SH-SY5Y (cell line): ENCODE measurements around the gene ELF2.

ENCODE experiments used
- GATA2 ChIP-seq: IDR thresholded peaks from 2 replicates; pipeline ENCODE4 v1.6.1; 2011; ENCODE audit warnings: mild to moderate bottlenecking, low read depth, low read length
- GATA3 ChIP-seq: IDR thresholded peaks from 2 replicates; pipeline ENCODE4 v1.6.1; 2011; ENCODE audit warnings: low read depth, mild to moderate bottlenecking, low read length, moderate library complexity

DNA sequence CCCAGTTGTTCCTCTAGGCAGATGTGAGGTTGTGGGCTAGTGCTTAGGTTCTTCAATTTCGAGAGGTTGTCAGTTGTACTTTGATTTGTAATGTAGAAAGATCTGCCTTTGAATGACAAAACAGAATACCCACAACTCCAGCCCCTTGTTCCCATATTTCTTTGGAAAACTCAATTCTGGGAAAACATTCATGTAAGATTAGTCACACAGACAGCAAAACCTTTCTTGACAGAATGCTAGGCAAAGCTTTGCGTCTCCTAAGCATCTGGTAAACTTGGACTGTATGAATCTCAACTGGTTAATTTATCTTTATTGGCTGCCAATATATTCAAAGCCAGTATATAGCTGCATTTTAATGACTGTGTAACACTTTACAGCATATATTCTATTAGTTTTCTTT is 126.6 kb downstream of the ELF2 start:
- TF ChIP-seq GATA3 (no peak), GATA2 (no peak)
